HG02759 (cell line): ENCODE measurements around the gene OSBPL9.

Experiments
- ATAC-seq: cut with Tn5 transposase; IDR thresholded peaks from one replicate; pipeline ENCODE4 v1.9.1; 2021; ENCODE audit warnings: mild to moderate bottlenecking, moderate library complexity; ENCODE audit not compliant: unreplicated experiment

OSBPL9 gene

DNA sequence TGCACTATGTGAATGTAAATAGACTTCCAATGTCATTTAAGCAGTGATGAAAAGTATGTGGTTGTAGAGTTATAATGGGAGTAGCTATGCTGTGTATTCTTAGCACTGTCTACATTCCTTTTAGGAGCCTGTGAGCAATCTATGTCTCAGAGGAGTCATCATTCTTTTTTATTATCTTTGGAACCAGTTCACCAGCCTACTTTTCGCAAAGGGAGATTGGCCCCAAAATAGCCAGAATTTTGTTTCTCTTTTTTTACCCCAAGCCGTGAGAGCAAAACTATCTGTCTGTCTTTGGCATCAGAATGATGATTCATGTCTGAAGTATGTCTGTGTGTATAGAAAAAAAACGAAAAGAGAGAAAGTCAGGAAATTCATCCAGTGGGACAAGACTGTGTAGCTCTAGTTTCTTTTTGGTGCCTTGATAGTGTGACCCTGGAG is 44.2 kb downstream of the OSBPL9 start:
- no peak for ATAC-seq

DNA sequence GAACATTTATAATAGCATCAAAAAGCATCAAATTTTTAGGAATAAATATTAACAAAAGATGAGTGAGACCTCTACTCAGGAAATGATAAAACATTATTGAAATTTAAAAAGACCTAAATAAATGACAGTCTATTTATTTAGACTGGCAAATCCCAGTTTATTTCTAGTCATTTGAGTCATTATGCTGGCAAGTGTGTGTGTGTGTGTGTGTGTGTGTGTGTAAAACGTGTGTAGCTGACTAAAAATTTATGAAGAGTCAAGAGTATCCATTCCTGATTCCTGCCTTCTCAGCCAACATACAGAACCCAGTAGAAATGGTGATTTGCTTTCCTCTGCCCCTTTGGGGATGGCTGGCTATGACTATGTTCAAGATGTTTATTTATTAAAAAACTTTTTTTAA is 46.2 kb downstream of the OSBPL9 start:
- no peak for ATAC-seq

DNA sequence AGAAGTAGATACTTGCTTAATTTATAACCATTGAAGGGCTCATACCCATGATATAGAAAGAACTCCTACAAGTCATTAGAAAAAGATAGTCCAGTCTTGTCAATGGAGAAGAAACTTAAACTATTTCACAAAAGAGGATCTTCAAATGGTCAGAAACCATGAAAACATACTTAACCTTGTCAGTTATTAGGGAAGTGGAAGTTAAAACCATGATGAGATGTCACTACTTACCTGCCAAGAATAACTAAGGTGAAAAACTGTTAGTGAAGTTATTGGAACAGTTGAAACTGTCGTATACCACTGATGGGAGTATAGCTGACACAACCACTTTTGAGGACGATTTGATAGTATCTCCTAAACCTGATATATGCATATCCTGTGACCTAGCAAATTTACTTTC is 46.8 kb downstream of the OSBPL9 start:
- ATAC-seq = no peak

DNA sequence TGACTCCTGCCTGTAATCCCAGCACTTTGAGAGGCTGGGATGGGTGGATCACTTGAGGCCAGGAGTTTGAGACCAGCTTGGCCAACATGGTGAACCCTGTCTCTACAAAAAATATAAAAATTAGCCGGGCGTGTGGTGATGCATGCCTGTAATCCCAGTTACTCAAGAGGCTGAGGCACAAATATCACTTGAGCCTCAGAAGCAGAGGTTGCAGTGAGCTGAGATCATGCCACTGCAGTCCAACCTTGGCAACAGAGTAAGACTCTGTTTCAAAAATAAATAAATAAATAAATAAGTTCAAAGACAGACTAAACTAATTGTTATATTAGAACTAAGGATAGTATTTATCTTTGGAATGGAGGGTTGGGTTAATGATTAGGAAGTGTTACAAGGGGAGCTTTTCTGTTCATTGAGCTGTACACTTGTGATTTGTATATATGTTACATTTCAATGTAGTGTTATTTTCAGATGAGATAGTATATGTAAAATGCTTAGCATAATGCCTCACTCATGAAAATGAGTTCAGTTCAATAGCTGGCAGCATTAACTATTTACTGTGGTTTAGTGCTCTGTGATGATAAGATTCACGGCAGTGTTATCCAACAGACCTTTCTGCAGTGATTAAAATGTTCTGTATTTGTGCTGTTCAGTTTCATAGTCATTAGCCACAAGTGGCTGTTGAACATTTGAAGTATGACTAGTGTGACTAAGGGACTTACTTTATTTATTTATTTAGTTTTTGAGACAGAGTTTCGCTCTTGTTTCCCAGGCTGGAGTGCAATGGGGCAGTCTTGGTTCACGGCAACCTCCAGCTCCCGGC is 47.7 kb downstream of the OSBPL9 start:
- no peak for ATAC-seq

DNA sequence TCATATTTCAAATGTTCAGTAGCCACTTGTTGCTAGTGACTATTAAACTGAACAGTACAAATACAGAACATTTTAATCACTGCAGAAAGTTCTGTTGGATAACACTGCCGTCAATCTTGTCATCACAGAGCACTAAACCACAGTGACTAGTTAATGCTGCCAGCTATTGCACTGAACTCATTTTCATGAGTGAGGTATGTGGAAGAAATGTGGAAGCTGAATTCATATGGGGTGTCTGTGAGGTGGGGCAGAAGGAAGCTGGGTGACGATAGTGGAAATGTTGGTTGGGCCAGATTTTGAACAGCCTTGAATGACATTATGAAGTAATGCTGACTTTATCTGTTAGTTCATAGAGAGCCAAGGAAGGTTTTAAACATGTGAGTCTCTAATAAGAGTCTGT is 49.6 kb downstream of the OSBPL9 start:
- ATAC-seq = no peak

DNA sequence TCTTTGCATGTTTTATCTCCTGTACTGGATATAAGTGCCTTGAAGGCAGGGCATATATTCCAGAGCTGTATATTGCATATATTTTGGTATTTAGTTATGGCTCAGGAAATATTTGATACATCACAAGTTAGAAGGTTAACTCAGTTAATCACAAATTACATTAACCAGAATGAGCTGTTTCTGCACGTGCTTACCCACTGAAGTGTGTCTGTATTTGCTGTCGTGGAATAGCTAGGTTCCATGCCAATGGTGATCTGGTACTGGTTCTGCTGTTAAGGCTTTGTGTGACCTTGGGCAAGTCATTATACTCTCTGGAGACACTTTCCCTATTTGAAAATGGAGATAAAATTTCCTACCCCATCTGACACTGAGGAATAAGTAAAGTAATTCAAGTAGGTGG is 50.7 kb downstream of the OSBPL9 start:
- ATAC-seq = no peak

DNA sequence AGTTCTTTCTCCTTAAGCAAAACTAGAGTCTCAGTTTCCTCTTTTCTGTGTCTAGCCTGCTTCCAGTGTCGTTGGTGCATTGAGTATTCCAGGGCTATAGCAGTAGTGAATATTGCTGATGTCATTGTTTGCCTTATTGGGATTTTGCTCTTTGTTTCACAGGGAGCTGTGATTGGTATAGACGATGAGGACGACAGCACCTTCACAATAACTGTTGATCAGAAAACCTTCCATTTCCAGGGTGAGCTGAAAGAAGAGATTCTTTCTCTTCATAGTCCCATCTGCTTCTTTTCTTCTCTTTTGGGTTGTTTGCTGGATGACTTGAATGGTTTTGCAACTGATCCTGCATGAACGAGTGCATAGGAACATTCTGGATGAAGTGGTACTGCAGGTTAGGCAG is 52.4 kb downstream of the OSBPL9 start:
- ATAC-seq = no peak

DNA sequence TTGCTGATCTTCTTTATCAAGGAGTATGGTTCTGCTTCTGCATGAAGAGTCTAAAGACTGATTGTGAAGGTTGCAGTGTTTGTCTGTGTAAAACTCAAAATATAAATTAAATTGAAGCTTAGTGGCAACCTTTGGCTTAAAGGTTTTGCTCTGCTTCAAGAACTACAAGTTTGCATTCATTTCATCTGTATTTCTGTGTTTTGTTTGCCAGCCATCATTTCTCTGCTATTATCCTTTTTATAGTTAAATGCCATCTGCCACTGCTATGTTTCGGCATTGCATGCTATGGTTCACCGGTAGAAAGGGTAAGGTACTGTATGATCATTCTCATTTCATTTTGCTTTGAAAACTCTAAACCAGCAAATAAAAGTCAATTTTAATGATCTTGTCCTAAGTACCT is 52.9 kb downstream of the OSBPL9 start:
- ATAC-seq = no peak

DNA sequence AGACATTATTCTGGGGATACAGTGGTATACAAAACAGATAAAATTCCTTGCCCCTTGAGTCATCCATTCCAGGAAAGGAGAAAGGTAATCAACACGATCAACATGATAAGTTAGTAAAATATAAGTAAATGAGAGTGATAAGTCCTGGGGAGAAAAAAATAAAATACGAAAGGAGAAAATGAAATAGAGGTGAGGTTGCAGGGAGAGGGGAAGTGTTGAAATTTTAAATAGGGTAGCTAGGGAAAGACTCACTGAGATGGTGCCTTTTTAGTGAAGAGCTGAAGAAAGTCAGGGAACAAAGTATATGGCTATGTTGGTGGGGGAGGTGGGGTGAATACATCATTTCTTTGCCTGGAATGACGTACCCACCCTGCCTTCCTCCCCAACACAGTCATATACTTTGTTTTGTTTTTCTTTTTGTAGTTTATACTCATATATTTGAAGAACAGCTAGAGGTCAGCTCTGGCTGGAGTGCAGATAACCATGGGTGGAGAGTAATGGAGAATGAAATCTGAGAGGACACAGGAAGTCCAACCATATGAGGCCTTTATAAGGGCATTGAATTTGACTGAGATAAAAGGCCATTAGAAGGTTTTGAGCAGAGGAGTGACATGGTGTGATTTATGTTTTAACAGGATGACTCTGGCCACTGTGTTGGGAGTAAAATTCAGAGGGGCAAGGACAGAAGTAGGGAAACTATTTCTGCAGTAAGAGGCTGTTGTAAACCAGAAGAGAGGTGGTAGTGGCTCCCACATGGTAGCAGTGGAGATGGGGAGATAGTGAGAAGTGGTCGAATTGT is 54.8 kb downstream of the OSBPL9 start:
- no peak for ATAC-seq

DNA sequence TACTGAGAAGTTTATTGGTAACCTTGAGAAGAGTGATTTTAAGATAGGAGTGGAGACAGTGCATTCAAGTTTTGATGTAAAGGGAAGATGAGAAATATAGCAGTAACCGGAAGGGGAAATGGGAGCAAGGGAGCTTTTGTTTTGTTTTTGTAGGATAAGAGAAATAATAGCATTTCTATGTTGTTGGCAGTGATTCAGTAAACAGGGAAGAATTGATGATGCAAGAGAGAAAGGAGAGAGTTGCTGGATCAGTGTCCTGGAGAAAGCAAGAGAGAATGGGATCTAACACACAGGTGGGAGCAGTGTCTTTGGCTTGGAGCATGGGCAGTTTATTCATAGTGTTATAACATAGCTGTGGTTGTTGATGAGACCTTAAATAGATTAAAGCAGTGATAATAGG is 56.4 kb downstream of the OSBPL9 start:
- no peak for ATAC-seq

DNA sequence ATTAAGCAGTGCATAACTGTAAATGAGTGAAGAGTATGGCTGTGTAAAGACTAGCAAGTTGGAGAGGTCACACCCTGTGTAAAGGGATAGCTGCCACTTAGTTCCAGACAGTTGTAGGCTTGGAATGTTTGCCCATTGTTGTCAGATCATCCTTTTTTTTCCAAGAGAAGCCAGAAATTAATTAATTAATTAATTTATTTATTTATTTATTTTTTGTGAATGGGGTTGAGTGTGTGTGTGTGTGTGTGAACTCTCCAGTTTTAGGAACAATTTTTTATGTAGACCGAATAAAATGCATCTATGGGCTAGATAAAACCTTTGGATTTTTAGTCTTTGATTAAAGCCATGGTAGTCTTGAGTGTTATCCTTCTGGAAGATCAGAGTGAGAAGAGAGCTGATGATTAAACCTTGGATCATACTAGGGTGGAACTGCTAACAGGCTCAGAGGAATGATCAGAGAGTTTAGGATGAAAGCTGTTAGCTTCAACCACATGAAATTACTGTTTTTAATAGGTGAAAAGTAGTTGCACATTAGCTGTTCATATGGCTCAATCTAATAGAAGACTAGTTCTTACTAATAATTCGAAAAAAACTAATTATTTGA is 58.4 kb downstream of the OSBPL9 start:
- no peak for ATAC-seq

DNA sequence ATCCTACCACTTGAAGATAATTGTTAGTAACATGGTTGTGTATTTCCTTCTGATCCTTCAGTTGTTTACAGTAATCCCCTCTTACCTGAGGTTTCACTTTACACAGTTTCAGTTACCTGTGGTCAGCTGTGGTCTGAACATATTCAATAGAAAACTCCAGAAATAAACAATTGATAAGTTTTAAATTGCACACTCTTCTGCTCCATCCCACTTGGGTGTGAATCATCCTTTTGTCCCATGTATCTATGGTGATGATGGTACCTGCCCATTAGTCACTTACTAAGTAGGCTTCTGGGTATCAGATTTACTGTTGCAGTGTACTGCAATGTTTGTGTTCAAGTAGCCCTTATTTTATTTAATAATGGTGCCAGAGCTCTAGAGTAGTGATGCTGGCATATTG is 62.5 kb downstream of the OSBPL9 start:
- ATAC-seq = no peak

DNA sequence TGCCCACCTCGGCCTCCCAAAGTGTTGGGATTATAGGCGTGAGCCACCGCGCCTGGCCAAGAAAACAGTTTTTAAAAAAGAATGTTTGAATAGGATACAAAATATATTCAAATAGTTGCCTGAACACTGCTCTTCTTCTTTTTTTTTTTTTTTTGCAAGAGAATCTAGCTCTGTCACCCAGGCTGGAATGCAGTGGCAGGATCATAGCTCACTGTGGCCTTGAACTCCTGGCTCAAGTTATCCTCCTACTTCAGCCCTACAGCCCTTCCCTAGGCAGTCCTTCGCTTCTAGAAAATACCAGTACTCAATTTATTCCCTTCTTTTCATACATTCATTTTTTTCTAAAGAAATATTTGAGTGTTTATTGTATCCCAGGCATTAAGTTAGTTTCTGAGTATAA is 67.9 kb downstream of the OSBPL9 start:
- ATAC-seq = no peak

DNA sequence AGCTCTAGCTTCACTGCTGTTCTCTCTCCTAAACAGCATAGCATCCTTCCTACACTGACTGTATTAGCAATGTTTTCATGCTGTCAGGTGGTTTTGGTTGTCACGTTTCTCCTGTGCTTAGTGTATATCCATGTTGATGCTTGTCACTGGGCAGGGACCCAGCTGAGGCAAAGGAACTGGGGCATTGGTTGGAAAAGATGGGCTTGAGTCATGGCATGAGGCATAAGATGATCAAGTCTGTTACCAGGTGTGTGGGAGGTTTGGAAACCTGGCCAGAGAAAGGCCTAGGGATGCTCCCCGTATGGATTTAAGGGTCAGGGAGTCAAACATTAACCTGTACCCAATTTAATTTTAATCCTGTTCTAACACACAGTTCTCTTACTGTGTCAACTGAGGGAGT is 69.6 kb downstream of the OSBPL9 start:
- ATAC-seq = no peak

DNA sequence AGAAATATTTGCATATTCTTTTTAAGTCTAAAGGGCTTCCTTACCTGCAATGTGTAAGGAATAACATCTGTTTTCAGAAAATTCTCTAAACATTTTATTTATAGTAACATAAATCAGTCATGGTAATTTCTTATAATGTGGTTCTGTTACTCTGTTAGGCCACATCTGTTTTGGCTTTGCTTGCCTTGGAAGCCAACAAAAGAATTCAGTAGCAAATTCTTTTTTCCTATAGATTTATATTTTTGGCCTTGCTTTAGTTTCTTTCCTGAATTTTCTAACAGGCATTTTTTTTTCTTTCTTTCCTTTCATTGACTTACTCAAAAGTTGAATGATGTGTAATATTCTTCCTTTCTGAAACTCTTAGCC is 72.2 kb downstream of the OSBPL9 start:
- ATAC-seq = no peak

DNA sequence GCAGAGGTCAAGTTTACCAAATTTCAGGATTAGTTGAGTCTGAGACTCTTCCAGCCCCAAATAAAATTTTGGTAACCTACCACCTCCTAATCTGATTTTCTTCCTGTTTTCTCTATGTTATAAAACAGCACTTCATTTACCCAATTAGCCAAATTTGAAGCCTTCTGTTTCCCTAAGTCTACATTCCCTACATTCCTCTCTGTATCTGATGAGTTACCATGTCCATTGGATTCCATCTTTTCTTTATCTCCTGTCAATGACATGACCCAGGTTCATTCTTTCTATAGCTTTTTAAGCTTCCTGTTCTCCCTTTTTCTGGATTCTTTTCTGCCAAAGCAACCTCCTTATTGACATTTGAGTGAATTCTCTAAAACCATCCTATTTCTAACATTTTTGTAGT is 72.8 kb downstream of the OSBPL9 start:
- ATAC-seq = no peak

DNA sequence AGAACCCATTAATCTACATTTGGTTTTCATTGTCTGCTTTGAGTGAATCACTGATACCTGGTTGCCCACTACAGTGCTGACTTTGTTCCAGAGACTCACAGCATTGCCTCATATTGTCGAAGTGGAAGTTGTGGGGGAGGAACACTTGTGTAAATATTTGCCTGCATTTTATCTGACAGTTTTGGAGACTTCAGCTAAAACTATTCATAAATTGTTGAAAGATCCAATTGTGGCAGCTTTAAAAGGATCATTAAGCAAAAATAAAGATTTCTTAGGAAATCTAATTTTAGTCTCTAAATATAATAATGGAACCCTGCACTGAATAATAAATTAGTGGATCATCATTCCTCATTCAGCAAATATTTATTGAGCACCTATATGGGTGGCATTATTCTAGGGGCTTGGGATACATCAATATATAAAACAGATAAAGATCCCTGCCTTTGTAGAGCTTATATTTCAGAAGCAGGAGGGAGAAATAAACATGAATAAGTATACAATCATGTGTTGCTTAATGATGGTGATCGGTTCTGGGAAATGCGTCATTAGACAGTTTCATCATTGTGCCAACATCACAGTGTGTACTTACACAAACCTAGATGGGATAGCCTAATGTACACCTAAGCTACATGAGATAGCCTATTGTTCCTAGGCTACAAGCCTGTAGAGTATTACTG is 73.5 kb downstream of the OSBPL9 start:
- no peak for ATAC-seq

DNA sequence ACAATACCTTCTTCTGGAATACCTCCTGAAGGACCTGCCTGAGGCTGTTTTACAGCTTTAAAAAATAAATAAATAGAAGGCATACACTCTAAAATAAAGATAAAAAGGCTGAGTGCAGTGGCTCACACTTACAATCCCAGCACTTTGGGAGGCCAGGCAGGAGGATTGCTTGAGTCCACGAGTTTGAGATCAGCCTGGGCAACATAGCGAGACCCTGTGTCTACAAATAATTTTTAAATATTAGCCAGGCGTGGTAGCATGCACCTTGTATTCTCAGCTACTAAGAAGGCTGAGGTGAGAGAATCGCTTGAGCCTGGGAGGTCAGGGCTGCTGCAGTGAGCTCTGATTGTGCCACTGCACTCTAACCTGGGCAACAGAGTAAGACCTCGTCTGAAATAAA is 75.0 kb downstream of the OSBPL9 start:
- ATAC-seq = no peak

DNA sequence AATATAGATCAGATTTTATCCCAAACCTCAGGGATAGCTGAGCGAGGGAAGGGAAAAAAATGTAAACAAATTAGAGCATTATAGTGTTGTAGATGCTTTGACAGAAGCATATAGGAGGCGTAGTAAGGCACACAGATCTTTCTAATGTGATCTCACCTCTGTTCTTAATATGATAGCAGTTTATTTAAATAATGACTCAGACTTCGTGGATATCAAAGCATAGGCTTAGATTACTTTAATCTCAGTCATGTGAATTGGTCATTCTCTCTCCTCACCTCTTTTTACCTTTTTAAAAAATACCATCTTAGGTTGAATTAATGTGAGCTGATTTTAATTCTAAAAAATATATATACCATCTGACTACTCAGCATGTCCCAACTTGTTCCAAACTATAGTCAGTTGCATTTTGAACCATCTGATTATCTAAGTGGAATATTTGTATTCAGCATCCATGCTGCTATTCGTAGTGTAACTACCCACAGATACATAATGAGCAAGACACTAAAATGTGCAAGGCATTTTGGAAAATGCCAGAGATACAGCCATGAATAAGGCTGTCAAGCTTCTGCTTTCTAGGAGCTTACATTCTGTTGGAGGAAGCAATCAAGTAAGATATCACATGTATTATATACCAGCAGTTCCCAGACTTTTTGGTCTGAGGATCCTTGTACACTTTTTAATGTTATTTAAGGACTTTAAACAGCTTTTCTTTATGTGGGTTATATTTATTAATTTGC is 76.7 kb downstream of the OSBPL9 start:
- no peak for ATAC-seq

DNA sequence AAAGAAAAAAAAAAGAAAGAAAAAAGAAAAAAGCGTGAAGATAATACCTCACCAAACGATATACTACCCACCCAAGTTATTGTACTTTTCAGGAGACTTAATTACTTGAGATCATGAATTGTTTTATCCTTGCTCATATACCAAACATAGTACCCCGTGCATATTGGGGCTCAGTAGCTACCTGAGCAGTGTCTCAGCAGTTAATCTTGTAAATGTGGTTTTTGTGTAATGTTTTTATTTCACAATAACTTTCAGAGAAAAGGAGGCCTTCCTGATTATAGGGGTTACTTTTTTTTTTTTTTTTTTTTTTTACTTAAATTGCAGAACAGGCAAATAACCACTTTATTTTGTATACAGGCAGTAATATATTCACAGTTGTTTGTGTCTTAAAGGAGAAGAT is 80.3 kb downstream of the OSBPL9 start:
- no peak for ATAC-seq

DNA sequence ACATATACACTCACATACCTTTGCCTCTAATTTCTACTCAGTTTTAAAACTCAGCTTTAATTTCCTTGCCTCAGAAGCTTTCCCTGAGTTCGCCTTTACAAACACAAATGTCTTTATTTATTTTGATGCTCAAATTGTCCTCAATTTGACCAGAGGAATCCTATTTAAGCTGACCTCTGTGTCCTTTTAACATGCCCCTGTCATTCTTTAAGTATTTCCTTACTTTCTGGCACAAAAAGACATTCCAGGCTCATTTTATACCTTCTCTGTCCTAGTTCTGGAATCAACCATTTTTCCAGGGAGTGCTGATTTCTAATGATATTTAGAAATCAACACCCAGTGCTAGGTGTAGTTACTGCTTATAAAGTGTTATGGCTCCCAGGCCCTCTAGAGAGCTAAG is 82.5 kb downstream of the OSBPL9 start:
- no peak for ATAC-seq
